ENCODE measurements around the gene CCDC102A.

Gene CCDC102A

DNA sequence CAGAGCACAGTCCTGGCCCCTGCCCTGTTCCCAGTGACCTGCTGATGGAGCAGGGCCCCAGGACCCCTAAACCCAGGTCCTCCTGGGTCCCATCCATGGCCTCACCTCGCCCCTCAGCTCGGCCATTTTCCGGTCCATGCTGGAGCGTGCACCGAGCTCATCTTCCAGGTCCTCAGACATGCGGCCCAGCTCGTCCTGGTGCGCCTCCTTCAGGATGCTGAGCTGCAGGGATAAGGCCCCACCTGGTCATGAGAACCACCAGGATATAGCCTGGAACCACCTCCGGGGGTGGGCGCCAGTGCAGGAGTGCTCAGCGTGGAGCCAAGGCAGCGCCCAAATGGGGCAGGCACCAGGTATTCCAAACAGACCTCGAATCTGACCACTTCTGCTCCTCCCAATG is 17.9 kb downstream of the CCDC102A start:
- TF ChIP-seq, protein P1, sequence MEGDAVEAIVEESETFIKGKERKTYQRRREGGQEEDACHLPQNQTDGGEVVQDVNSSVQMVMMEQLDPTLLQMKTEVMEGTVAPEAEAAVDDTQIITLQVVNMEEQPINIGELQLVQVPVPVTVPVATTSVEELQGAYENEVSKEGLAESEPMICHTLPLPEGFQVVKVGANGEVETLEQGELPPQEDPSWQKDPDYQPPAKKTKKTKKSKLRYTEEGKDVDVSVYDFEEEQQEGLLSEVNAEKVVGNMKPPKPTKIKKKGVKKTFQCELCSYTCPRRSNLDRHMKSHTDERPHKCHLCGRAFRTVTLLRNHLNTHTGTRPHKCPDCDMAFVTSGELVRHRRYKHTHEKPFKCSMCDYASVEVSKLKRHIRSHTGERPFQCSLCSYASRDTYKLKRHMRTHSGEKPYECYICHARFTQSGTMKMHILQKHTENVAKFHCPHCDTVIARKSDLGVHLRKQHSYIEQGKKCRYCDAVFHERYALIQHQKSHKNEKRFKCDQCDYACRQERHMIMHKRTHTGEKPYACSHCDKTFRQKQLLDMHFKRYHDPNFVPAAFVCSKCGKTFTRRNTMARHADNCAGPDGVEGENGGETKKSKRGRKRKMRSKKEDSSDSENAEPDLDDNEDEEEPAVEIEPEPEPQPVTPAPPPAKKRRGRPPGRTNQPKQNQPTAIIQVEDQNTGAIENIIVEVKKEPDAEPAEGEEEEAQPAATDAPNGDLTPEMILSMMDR (conservative IDR thresholded peaks at IDR 0.05; ENCODE audit: low read depth, low read length), result no peak
- H3K4me3 ChIP-seq (ENCODE audit: low read length), result no peak overlapping the region
- DNase-seq (ENCODE audit: low read depth), result no peak

DNA sequence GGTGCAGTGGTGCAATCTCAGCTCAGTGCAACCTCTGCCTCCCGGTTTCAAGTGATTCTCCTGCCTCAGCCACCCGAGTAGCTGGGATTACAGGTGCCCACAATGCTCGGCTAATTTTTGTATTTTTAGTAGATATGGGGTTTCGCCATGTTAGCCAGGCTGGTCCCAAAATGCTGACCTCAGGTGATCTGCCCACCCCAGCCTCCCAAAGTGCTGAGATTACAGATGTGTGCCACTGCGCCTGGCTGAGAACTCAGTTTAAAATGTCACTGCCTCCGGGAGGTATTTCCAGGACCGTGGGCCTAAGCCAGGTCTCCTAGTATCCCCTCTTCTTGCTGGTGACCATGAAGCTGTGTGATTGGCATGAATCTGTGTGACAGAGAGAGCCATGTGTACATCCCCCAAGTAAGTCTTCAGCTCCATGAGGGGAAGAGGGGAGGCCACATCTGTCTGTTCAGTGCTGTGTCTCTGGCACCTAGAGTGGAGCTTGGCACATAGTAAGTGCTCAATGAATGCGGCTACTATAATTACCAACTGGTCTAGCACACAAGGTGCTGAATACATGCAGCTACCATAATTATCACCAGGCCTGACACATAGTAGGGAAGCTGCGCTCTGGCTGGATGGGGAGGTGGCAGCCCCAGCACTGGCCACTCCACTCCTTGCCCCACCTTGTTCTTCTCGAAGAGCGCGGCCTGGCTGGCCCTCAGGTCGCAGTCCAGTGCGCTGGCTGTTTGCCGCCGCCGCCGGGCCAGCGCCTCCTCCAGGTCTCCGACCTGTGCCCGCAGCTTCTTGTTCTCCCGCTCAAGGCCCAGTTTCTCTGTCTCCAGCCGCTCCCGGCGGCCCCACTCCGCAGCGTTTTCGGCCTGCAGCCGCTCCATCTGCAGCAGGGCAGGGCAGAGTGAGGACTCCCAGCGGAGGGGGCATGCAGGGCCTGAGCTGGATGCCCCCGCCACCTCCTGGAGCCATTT is 18.7 kb downstream of the CCDC102A start:
- TF ChIP-seq, protein P1 (conservative IDR thresholded peaks at IDR 0.05; ENCODE audit: low read depth, low read length), result no peak
- no peak overlapping the region for H3K4me3 ChIP-seq (ENCODE audit: low read length)
- no peak for DNase-seq (ENCODE audit: low read depth)

DNA sequence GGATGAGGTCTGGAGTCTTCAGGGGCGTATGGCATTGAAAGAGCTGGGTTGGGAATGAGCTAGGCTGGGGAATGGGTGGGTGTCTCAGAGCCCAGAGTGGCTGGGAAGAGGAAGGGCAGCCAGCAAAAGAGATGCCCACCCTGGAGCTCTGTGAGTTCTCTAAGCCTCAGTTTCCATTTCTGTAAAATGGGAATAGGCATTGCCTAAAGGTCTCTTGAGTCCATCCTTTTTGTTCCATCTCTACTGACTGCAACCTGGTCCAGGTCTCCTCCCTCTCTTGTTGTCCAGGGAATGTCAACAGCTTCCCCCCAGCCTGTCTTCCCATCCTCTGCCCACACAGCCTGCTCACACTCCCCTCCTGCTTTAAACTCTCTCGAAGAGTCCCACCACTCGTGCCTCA is 19.6 kb downstream of the CCDC102A start:
- TF ChIP-seq, protein P1 (conservative IDR thresholded peaks at IDR 0.05; ENCODE audit: low read depth, low read length), result no peak
- DNase-seq (ENCODE audit: low read depth), result no peak

DNA sequence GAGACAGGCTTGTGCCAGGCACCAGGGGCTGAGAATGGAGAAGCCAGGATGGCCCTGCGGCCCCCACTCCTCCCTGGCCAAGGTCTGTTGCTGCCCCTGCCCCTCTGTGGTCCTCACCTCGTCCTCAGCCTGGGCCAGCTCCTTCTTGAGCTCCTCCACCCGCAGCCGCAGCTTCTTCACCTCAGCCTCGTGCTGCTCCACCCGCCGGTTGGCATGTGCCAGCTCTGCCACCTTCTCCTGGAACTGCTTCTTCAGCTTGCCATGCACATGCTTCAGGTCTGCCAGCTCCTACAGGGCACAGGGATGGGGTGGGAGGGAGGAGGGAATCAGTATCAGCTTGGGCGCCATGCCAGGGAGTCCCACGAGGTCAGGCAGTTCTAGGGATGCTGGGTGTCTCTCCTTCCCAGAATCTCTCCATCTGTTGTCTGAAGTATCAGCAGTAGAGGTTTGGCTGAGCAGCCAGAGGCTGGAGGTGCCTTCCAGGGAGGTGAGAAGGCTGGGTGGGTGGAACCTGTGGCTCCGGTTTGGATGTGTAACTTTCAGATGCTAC is 20.1 kb downstream of the CCDC102A start:
- H3K4me3 ChIP-seq (ENCODE audit: low read length), result no peak overlapping the region
- TF ChIP-seq, protein P1 (conservative IDR thresholded peaks at IDR 0.05; ENCODE audit: low read depth, low read length), result no peak
- DNase-seq (ENCODE audit: low read depth), result no peak

More for the DNA sequence above, 19.6 kb downstream of the CCDC102A start:
- H3K4me3 ChIP-seq (ENCODE audit: low read length), result no peak overlapping the region

DNA sequence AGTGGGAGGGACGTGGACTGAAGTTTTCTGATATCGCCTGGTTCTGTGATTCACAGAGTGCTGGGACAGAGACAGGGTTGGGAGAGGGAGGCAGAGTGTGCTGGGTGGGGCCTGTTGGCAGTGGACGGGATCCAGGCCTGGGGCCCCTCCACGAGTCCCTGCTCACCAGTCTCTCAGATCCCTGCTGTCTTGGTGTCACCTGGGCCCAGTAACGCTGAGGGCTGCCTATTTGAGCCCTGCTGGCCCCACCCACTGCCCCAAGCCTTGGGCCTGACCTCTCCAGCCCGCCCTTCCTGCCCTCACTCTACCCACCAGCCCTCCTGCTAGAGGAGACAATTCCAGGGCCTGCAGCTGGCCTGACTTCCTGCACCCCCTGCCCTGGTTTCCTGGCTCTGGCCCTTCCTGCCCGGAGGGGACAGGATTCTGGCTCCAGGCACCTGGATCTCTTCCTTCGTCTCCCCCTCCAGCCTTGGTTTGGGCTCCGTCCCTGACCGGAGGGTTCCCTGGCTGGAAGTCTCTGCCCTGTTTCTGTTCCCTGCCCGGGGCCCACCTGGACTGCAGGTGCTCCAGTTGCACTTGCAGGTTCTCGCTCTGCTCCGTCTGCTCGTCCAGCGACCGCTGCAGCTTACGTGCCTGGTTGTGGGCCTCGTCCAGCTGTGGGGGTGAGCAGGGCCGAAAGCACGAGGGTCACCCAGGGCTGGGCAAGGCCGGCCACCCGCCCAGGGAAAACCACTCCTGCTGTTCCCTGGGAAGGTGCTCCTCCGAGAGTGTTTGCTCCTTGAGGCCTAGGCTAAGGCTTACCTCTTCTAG is 21.4 kb downstream of the CCDC102A start:
- no peak overlapping the region for H3K4me3 ChIP-seq (ENCODE audit: low read length)
- TF ChIP-seq, protein P1 (conservative IDR thresholded peaks at IDR 0.05; ENCODE audit: low read depth, low read length), result no peak
- no peak for DNase-seq (ENCODE audit: low read depth)

DNA sequence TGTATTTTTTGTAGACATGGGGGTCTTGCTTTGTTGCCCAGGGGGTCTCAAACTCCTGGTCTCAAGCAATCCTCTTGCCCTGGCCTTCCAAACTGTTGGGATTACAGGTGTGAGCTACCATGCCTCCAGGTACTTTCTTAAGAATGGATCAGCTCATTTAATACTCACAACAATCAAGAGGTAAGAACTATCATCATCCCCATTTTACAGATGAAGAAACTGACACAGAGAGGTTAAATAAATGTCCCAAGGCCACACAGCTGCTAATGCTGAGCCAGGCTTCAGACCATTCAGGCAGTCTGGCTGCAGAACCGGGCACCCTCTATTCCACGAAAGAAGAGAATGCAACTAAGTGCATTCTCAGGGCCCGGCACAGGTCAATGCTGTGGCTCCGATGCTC is 22.0 kb downstream of the CCDC102A start:
- no peak overlapping the region for H3K4me3 ChIP-seq (ENCODE audit: low read length)
- TF ChIP-seq, protein P1 (conservative IDR thresholded peaks at IDR 0.05; ENCODE audit: low read depth, low read length), result no peak
- DNase-seq (ENCODE audit: low read depth), result no peak
